ENCODE results near the gene SCYL3. TPM values are rescaled to one million over a fixed set of nuclear protein-coding genes. Genes with fewer than 3 reads are reported as not detected.

SCYL3 gene
- total and polyA plus RNA-seq, 3 donors from 2014 or later = 13.3 to 16.3 (median 15.8) TPM

- no peaks in the 10 kb centered on the region for H3K9me3 ChIP-seq
- H3K36me3 ChIP-seq (ENCODE audit: low read depth, missing control alignments) = no peaks in the 10 kb centered on the region
- intact Hi-C loops (cut with DNase I; ENCODE audit: low total_unique reads) = no loop called here
- TF ChIP-seq CTCF (IDR thresholded peaks at IDR 0.05) (no peak), POLR2A (IDR thresholded peaks at IDR 0.05) (no peak)
- H3K27me3 ChIP-seq = no peaks in the 10 kb centered on the region
- H3K4me3 ChIP-seq = no peak overlapping the region
- DNase-seq = no peak
- WGBS, 2 donors = 73 to 74% methylated on average over 5 of the region's 5 CpGs
- no peaks in the 10 kb centered on the region for H3K4me1 ChIP-seq
- H3K27ac ChIP-seq = no peak overlapping the region
Observed at GRCh38 chr1:169902751-169903150, 9.1 kb upstream of the SCYL3 start.

DNA sequence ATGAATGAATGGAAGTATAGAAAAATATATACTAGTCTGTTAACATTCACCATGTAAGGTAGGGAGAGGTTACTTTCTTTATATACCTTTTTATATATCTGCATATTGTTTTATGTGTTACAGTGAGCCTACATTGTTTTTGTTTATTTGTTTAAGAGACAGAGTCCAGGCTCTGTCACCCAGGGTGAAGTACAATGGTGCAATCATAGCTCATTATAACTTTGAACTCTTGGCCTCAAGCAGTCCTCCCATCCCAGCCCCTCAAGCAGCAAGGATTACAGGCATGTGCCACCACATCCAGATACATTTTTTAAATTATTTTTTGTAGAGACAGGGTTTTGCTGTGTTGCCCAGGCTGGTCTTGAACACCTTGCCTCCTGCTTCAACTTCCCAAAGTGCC is 7.4 kb upstream of the SCYL3 start:
- DNase-seq = no peak
- Histone ChIP-seq H3K4me1 (no peaks in the 10 kb centered on the region), H3K9me3 (no peaks in the 10 kb centered on the region), H3K36me3 (ENCODE audit: low read depth, missing control alignments) (no peaks in the 10 kb centered on the region), H3K27ac (no peak overlapping the region), H3K4me3 (no peak overlapping the region), H3K27me3 (no peaks in the 10 kb centered on the region)
- intact Hi-C loops (cut with DNase I; ENCODE audit: low total_unique reads) = no loop called here
- TF ChIP-seq CTCF (IDR thresholded peaks at IDR 0.05) = no peak
- no peak for TF ChIP-seq POLR2A (IDR thresholded peaks at IDR 0.05)

DNA sequence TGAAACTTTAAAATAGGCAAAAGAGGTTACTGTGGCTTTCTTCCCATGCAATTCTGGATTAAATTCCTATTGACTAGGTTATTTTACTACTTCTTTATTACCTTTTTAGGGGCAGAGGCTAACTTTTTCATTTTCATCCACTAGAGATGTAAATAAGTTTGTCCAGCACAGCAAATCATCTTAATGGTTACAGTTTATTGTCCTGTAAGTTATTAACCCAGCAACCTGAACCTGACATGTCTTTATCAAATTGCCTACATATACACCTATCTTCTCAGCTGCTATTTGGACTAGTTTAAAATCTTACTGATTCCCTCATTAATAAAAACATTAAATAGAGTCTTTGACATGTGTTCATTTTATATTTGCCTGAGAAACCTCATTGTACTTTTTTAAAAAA is 6.9 kb upstream of the SCYL3 start:
- DNase-seq = no peak
- Histone ChIP-seq H3K4me1 (no peaks in the 10 kb centered on the region), H3K36me3 (ENCODE audit: low read depth, missing control alignments) (no peaks in the 10 kb centered on the region), H3K4me3 (no peak overlapping the region), H3K27me3 (no peaks in the 10 kb centered on the region), H3K9me3 (no peaks in the 10 kb centered on the region), H3K27ac (no peak overlapping the region)
- TF ChIP-seq CTCF (IDR thresholded peaks at IDR 0.05) (no peak), POLR2A (IDR thresholded peaks at IDR 0.05) (no peak)
- intact Hi-C loops (cut with DNase I; ENCODE audit: low total_unique reads) = no loop called here

GRCh38 chr1:169899519-169900217 is 6.0 kb upstream of the SCYL3 start:
- DNase-seq = no peak
- Histone ChIP-seq H3K27ac (no peak overlapping the region), H3K4me1 (no peaks in the 10 kb centered on the region), H3K36me3 (ENCODE audit: low read depth, missing control alignments) (no peaks in the 10 kb centered on the region), H3K4me3 (no peak overlapping the region), H3K27me3 (no peaks in the 10 kb centered on the region), H3K9me3 (no peaks in the 10 kb centered on the region)
- TF ChIP-seq POLR2A (IDR thresholded peaks at IDR 0.05) (no peak), CTCF (IDR thresholded peaks at IDR 0.05) (no peak)
- intact Hi-C loops (cut with DNase I; ENCODE audit: low total_unique reads) = no loop called here
- WGBS, 2 donors = 69 to 79% methylated on average over 4 of the region's 4 CpGs

- WGBS, 2 donors = 80 to 85% methylated on average over 4 of the region's 4 CpGs
- TF ChIP-seq CTCF (IDR thresholded peaks at IDR 0.05) (no peak), POLR2A (IDR thresholded peaks at IDR 0.05) (no peak)
- intact Hi-C loops (cut with DNase I; ENCODE audit: low total_unique reads) = no loop called here
- H3K36me3 ChIP-seq (ENCODE audit: low read depth, missing control alignments) = no peaks in the 10 kb centered on the region
- peaks cover 9% of the 10 kb centered on the region for H3K4me1 ChIP-seq
- no peak overlapping the region for H3K4me3 ChIP-seq
- H3K27me3 ChIP-seq = no peaks in the 10 kb centered on the region
- no peaks in the 10 kb centered on the region for H3K9me3 ChIP-seq
- DNase-seq = no peak
- H3K27ac ChIP-seq = no peak overlapping the region
Observed at GRCh38 chr1:169896013-169896412, 2.3 kb upstream of the SCYL3 start.
